Non-pigmented ciliary epithelial cell (primary cell): ENCODE measurements around the gene TRMT11.
"Not testable (repeated sequence)": the region's sequence is repeated elsewhere in the genome, so short reads cannot be mapped to it uniquely, and the experiment has no call there.

ENCODE experiments used
- DNase-seq: peaks from one replicate; pipeline ENCODE4 v3.0.0-alpha.2; 2010; ENCODE audit warnings: low read depth

TRMT11 gene

GRCh38 chr6:125956506-125957390 is 29.6 kb upstream of the TRMT11 start, which contains the start of gene HINT3:
Gene HINT3, plus strand, starts transcription at chr6:125956770. Its CDS starts 208 bp downstream, at chr6:125956978.
- DNase-seq, result peak; percentile 88

DNA sequence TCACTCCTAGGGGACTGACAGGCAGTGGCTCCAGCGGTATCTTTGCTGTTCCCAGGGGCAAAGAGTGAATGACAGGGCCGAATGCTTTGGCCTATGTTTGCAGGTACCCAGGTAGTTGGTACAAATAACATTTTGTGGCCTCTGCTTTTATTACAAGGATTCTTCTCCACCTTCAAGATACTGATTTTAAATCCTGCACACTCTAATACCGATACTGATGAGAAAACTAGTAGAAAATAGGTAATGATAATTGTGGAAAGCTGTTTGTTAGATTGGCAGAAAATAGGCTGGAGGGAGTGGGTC is 29.0 kb upstream of the TRMT11 start:
- DNase-seq, result no peak

DNA sequence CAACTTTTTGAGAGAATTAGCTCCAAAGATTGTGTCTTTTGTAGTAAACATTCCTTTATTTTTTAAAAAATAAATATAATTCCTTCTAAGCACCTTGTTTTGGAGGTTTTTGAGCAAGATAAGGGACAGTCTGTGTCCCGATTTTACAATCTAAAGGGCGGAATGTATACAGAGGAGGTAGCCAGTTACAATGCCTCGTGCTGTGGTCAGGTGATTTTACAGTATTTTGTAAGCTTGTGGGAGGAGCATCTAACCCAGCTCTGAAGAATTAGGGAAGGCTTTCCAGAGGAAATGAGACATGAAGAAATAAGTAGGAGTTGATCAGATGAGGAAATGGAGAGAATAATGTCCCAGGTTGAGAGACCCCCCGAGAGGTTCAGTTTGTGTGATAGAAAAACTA is 28.5 kb upstream of the TRMT11 start:
- DNase-seq, result no peak

DNA sequence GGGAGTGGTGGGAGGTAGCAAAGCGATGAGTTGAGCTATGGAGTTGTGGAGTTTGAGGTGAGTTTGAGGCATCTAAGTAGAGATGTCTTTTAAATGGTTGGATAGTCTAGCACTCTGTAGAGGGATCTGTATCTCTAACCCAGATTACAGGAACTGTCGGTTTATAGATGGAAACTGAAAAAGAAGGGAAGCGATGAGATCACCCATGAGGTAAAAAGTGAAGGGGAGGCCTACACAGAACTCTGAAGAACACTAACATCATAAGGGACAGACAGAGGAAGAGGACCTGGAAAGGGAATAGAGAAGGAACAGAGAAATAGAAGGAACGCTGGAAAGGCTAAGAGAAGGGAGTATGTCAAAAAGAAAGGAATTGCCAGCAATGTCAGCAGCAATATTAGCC is 27.3 kb upstream of the TRMT11 start:
- DNase-seq, result no peak

DNA sequence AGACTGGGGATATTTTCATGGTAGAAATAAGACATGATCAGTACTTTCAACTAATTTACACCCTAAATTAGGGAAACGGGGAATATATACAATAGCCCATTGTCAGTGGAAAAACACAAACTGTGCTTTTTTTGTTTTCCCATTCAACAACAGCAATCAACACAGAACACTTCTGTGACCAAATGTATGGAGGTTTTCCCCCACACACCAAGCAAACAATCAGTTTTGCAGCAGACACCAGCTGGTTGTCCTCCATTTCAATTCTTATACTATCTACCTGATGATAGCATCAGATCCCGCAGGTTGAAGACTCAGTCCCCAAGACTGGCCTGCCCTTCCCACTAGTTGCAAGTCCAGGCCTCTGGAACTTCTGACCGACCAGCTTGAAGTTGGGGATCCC is 25.2 kb upstream of the TRMT11 start:
- DNase-seq, result no peak

- DNase-seq, result no peak
Observed at GRCh38 chr6:125962900-125963497, 23.3 kb upstream of the TRMT11 start.

DNA sequence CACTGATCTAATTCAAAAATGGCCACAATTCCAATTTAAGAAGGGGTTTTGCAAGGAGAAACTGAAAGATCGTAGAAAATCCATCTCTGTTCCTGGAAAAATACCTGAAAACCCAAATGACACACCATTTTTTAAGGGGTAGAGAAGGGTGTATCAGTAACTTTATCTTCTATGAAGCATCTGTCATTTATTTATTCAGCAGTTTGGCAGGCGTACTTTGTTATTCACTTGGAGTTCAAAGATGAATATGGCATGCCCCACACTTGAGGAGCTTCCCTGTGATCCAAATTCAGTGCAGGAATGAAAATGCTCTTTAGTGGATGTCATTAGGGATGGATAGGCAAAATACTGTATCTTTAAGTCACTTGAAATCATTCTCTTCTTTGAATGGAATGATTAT is 22.5 kb upstream of the TRMT11 start:
- DNase-seq, result no peak

GRCh38 chr6:125966569-125966968 is 19.8 kb upstream of the TRMT11 start:
- no peak for DNase-seq

DNA sequence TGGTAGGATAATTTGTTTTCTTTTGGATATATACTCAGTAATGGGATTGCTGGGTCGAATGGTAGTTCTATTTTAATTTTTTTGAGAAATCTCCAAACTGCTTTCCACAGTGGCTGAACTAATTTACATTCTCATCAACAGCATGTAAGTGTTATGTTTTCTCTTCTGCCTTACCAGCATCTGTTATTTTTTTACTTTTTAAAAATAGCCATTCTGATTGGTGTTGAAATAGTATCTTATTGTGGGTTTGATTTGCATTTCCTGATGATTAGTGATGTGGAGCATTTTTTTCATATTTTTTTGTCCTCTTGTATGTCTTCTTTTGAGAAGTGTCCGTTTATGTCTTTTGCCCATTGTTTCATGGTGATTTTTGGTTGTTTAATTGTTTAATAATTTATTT is 17.8 kb upstream of the TRMT11 start:
- no peak for DNase-seq

GRCh38 chr6:125970760-125971159 is 15.6 kb upstream of the TRMT11 start:
- DNase-seq, result no peak

DNA sequence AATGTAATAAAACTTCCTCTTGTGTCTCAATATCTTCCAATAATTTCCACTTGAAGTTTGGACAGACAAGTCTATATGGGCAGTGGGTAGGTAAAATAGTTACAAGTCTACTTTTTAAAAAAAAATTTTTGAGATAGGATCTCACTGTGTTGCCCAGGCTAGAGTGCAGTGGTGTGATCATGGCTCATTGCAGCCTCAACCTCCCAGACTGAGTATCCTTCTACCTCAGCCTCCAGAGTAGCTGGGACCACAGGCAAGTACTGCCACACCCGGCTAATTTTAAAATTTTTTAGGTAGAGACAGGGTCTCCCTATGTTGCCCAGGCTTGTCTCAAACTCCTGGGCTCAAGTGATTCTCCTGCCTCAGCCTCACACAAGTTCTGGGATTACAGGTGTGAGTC is 13.9 kb upstream of the TRMT11 start:
- not testable (repeated sequence) for DNase-seq

- no peak for DNase-seq
Observed at GRCh38 chr6:125974214-125974866, 12.0 kb upstream of the TRMT11 start.

DNA sequence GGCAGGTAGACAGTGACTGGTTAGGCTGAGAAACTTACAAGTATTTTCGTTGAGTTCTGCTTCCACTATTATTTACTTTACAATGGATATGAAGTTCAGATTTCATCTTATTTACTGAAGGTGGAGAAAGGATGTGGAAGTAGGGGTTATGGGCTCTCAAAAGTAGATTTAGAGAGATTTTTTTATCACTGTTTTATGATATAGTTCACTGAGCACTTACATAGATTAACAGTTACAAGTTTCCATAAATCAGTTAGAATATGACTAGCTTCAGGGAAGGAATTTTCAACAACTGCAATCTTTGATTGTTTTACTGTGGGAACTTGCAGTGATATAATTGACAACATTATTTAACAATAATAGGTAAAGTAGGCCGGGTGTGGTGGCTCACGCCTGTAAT is 7.2 kb upstream of the TRMT11 start:
- no peak for DNase-seq

DNA sequence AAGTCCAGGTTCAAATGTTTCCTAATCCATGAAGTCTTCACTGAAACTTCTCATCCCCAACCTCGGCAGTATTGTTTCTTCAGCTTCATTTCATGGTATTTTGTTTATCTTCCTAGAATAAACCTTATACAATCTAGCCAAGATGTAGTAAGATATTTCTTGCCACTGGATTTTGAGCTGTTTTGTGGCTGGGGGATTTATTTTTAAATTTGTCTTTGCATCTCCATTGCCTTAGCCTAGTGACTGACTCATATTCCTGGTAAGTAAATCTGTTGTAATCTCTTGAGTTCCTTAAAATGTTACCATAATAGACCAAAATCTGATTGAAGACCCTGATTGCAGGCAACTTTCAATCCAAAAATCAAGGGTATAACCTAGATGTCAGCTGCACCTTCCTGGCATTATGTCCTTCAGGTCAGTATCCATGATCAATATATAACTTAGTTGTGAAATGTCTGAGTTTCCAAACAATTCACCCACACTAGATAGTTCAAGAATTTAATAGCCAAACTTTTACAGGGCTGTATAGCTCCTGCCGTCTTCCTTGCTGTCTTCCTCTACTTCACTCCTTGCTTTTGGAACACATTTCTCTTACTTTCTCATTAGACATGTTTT is 4.7 kb upstream of the TRMT11 start:
- DNase-seq, result no peak

DNA sequence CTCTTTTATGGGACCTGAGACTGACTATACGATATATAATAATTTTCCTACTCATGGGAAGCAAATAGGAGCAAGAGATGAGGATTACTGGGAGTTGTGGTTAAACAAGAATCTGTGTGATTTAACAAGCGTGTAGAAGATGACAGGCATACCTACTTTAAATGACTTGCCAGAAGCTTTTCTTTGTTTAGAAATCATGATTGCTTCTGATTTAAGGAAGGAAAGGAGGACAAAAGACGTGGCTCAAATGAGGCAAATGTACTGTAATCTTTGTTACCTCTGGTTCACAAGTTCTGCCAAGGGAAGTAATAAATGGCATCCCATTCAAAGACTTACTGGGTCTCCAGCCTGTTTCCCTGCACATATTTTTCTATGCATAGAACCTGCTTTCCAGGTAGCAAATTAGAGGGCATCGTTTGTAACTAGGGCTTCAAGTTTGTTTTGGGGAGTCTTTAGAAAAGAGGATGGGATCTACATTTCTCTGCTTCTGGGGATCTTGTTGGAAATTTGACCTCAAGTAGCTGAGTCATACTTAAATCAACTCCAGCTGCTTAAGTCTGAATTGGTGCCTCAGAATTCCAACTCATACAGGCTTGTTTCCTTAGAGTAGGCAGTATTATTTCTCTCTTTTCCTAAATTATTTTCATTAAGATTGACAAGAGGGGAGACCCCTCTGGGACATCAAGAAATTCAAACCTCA is 2.9 kb upstream of the TRMT11 start:
- DNase-seq, result peak; percentile 70

GRCh38 chr6:125984311-125984710 is 2.0 kb upstream of the TRMT11 start:
- peak; percentile 67 for DNase-seq

- DNase-seq, result no peak
Observed at GRCh38 chr6:125985522-125985921, 818 bp upstream of the TRMT11 start.

GRCh38 chr6:125985979-125986300 is 400 bp upstream of the TRMT11 start:
- DNase-seq, result no peak

GRCh38 chr6:125987026-125987617 is 782 bp downstream of the TRMT11 start:
- no peak for DNase-seq

GRCh38 chr6:125988280-125988679 is 1.9 kb downstream of the TRMT11 start:
- no peak for DNase-seq

DNA sequence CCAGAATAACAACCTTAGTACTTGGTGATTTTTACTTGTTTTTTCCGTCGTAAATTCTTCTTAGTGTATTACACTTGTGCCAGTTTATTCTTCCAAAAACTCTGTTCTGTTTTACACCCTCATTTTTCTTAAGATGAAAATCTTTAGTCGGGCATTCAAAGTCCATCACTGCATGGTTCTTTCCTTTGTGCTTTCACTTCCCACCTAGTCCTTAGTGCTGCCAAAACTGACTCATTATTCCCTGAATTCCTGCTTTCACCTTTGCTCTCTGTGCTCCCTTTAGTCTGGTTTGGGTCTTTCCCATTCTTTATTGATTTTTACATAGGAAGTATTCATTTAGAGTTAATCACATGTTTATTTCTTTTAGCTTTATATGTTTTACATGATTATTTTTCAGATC is 3.3 kb downstream of the TRMT11 start:
- DNase-seq, result no peak

DNA sequence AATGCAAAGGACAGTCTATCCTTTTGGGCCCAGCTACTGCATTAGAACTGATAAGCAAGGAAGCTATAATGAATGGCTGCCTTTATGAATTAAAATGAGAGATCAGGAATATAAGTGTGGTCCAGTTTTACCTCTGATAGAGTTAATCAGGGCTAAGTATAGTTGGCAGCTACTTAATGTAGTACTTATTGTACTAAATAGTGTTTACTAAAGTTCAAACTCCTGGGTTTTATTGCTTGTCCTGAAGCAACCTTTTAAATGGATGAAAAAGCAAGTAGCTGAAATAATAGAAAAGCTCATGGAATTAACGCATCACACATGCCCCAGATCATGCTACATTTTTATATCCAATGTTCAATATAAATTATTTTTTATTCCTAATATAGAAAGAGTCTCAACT is 5.3 kb downstream of the TRMT11 start:
- DNase-seq, result no peak
